ENCODE data around the gene TRIM29.

Gene TRIM29

GRCh38 chr11:120120805-120121335, 17.0 kb downstream of the TRIM29 start:
- Histone ChIP-seq H3K4me1 (ENCODE audit: control insufficient read depth, insufficient read depth, low read depth, low read length) (peaks cover 1% of the 10 kb centered on the region), H4K91ac (ENCODE audit: low read length) (no peak overlapping the region), H3K79me1 (replicated peaks; ENCODE audit: low read length, poor library complexity, severe bottlenecking) (no peaks in the 10 kb centered on the region), H4K8ac (ENCODE audit: low read length) (no peak overlapping the region), H2BK15ac (ENCODE audit: low read depth, poor library complexity, severe bottlenecking) (no peak overlapping the region), H2BK12ac (ENCODE audit: low read length in 2 of 2) (no peak overlapping the region), H3K14ac (ENCODE audit: low read length in 2 of 2) (no peak overlapping the region), H2AFZ (ENCODE audit: low read depth, low read length) (no peak overlapping the region), H3K27me3 (ENCODE audit: control insufficient read depth in 1 of 2, insufficient read depth in 1 of 2, low read length in 2 of 2) (peaks cover 29 to 32% of the 10 kb centered on the region in 2 experiments), H2AK5ac (ENCODE audit: low read length, severe bottlenecking) (no peak overlapping the region), H3K4me3 (ENCODE audit: insufficient read depth in 1 of 2, low read depth in 1 of 2, low read length in 2 of 2) (no peak overlapping the region), H3K9ac (ENCODE audit: low read length) (no peak overlapping the region), H2BK120ac (ENCODE audit: low read depth, low read length) (no peak overlapping the region), H3K23ac (ENCODE audit: low read length in 2 of 2) (no peak overlapping the region), H3K9me3 (ENCODE audit: control insufficient read depth, low read length) (no peaks in the 10 kb centered on the region), H3K4me2 (ENCODE audit: low read length, poor library complexity, severe bottlenecking) (no peak overlapping the region), H3K4ac (ENCODE audit: low read depth in 1 of 2, low read length in 2 of 2) (no peak overlapping the region), H3K36me3 (ENCODE audit: control insufficient read depth in 1 of 2, insufficient read depth in 2 of 2, low read depth in 1 of 2, low read length in 2 of 2) (no peaks in the 10 kb centered on the region), H3K18ac (ENCODE audit: low read depth in 1 of 2, low read length in 2 of 2) (no peak overlapping the region), H2BK5ac (ENCODE audit: low read depth, low read length, poor library complexity, severe bottlenecking) (no peak overlapping the region), H3K27ac (ENCODE audit: low read length, poor library complexity, severe bottlenecking) (no peak overlapping the region)
- DNase-seq = no peak
- WGBS = 81% methylated on average over 8 of the region's 8 CpGs

DNA sequence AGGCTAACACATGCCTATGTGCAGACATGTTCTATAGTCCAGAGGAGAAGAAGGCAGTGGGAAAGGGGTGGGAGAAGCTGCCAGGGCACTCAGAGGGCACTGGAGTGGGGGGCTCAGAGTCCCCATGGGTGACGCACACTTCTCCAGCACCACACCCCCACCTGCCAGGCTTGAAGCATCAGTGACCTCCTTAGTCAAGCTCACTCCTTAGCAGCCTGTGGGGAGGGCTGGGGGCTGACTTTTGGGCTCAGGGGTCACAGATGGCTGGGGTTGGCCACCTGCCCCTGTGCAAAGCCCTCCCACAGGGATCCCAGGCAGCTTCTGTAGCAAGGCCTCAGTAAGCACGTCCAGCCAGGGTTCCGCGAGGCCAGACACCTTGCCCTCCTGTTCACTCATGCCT, 18.8 kb downstream of the TRIM29 start:
- Histone ChIP-seq H3K27ac (ENCODE audit: low read length, poor library complexity, severe bottlenecking) (no peak overlapping the region), H3K4me1 (ENCODE audit: control insufficient read depth, insufficient read depth, low read depth, low read length) (no peaks in the 10 kb centered on the region), H3K9ac (ENCODE audit: low read length) (no peak overlapping the region), H2BK12ac (ENCODE audit: low read length in 2 of 2) (no peak overlapping the region), H4K91ac (ENCODE audit: low read length) (no peak overlapping the region), H3K18ac (ENCODE audit: low read depth in 1 of 2, low read length in 2 of 2) (no peak overlapping the region), H3K23ac (ENCODE audit: low read length in 2 of 2) (no peak overlapping the region), H2BK5ac (ENCODE audit: low read depth, low read length, poor library complexity, severe bottlenecking) (no peak overlapping the region), H3K4me3 (ENCODE audit: insufficient read depth in 1 of 2, low read depth in 1 of 2, low read length in 2 of 2) (no peak overlapping the region), H3K14ac (ENCODE audit: low read length in 2 of 2) (no peak overlapping the region), H3K79me1 (replicated peaks; ENCODE audit: low read length, poor library complexity, severe bottlenecking) (no peaks in the 10 kb centered on the region), H3K9me3 (ENCODE audit: control insufficient read depth, low read length) (no peaks in the 10 kb centered on the region), H2BK15ac (ENCODE audit: low read depth, poor library complexity, severe bottlenecking) (no peak overlapping the region), H3K4me2 (ENCODE audit: low read length, poor library complexity, severe bottlenecking) (no peak overlapping the region), H3K4ac (ENCODE audit: low read depth in 1 of 2, low read length in 2 of 2) (no peak overlapping the region), H3K27me3 (ENCODE audit: control insufficient read depth in 1 of 2, insufficient read depth in 1 of 2, low read length in 2 of 2) (peaks cover 40 to 49% of the 10 kb centered on the region in 2 experiments), H2AFZ (ENCODE audit: low read depth, low read length) (no peak overlapping the region), H2BK120ac (ENCODE audit: low read depth, low read length) (no peak overlapping the region), H3K36me3 (ENCODE audit: control insufficient read depth in 1 of 2, insufficient read depth in 2 of 2, low read depth in 1 of 2, low read length in 2 of 2) (no peaks in the 10 kb centered on the region), H2AK5ac (ENCODE audit: low read length, severe bottlenecking) (no peak overlapping the region), H4K8ac (ENCODE audit: low read length) (no peak overlapping the region)
- 97% methylated on average over 3 of the region's 4 CpGs for WGBS
- no peak for DNase-seq

GRCh38 chr11:120117991-120118390, 19.9 kb downstream of the TRIM29 start:
- DNase-seq = no peak
- H3K23ac ChIP-seq (ENCODE audit: low read length in 2 of 2) = no peak overlapping the region
- H3K4me1 ChIP-seq (ENCODE audit: control insufficient read depth, insufficient read depth, low read depth, low read length) = no peaks in the 10 kb centered on the region
- no peak overlapping the region for H3K4me2 ChIP-seq (ENCODE audit: low read length, poor library complexity, severe bottlenecking)
- no peaks in the 10 kb centered on the region for H3K9me3 ChIP-seq (ENCODE audit: control insufficient read depth, low read length)
- no peak overlapping the region for H4K8ac ChIP-seq (ENCODE audit: low read length)
- H3K36me3 ChIP-seq (ENCODE audit: control insufficient read depth in 1 of 2, insufficient read depth in 2 of 2, low read depth in 1 of 2, low read length in 2 of 2) = no peaks in the 10 kb centered on the region
- no peak overlapping the region for H3K18ac ChIP-seq (ENCODE audit: low read depth in 1 of 2, low read length in 2 of 2)
- H2BK15ac ChIP-seq (ENCODE audit: low read depth, poor library complexity, severe bottlenecking) = no peak overlapping the region
- H3K27me3 ChIP-seq (ENCODE audit: control insufficient read depth in 1 of 2, insufficient read depth in 1 of 2, low read length in 2 of 2) = peaks cover 50 to 61% of the 10 kb centered on the region in 2 experiments
- H3K14ac ChIP-seq (ENCODE audit: low read length in 2 of 2) = no peak overlapping the region
- H2AK5ac ChIP-seq (ENCODE audit: low read length, severe bottlenecking) = no peak overlapping the region
- no peak overlapping the region for H2BK120ac ChIP-seq (ENCODE audit: low read depth, low read length)
- H4K91ac ChIP-seq (ENCODE audit: low read length) = no peak overlapping the region
- H2BK5ac ChIP-seq (ENCODE audit: low read depth, low read length, poor library complexity, severe bottlenecking) = no peak overlapping the region
- WGBS = 47% methylated on average over 7 of the region's 9 CpGs
- no peak overlapping the region for H3K27ac ChIP-seq (ENCODE audit: low read length, poor library complexity, severe bottlenecking)
- H2AFZ ChIP-seq (ENCODE audit: low read depth, low read length) = no peak overlapping the region
- no peak overlapping the region for H3K9ac ChIP-seq (ENCODE audit: low read length)
- H3K4ac ChIP-seq (ENCODE audit: low read depth in 1 of 2, low read length in 2 of 2) = no peak overlapping the region
- H3K79me1 ChIP-seq (replicated peaks; ENCODE audit: low read length, poor library complexity, severe bottlenecking) = no peaks in the 10 kb centered on the region
- no peak overlapping the region for H3K4me3 ChIP-seq (ENCODE audit: insufficient read depth in 1 of 2, low read depth in 1 of 2, low read length in 2 of 2)
- no peak overlapping the region for H2BK12ac ChIP-seq (ENCODE audit: low read length in 2 of 2)

DNA sequence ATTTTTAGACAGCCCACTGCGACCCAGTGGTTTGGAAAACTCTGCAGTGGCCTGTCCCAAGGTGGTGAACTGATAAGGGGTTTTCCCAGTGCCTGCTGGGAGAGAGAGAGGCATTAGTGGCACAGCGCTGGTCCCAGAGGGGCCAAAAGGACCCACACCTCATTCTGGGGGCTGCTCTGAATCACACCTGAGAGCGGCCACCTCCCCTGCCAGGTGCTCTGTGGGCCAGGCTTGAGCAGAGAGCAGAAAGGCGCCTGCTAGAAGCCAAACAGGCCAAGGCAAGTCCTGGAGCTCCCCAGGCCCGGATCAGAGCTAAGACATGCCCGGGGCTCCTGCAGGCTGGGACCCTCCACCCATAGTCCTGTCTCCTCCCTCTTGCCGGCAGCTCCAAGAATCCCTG, 20.9 kb downstream of the TRIM29 start:
- no peak overlapping the region for H2BK5ac ChIP-seq (ENCODE audit: low read depth, low read length, poor library complexity, severe bottlenecking)
- no peak overlapping the region for H2AK5ac ChIP-seq (ENCODE audit: low read length, severe bottlenecking)
- H3K4me1 ChIP-seq (ENCODE audit: control insufficient read depth, insufficient read depth, low read depth, low read length) = no peaks in the 10 kb centered on the region
- peaks cover 49 to 70% of the 10 kb centered on the region in 2 experiments for H3K27me3 ChIP-seq (ENCODE audit: control insufficient read depth in 1 of 2, insufficient read depth in 1 of 2, low read length in 2 of 2)
- WGBS = 87% methylated on average over 7 of the region's 7 CpGs
- no peak overlapping the region for H3K18ac ChIP-seq (ENCODE audit: low read depth in 1 of 2, low read length in 2 of 2)
- no peaks in the 10 kb centered on the region for H3K36me3 ChIP-seq (ENCODE audit: control insufficient read depth in 1 of 2, insufficient read depth in 2 of 2, low read depth in 1 of 2, low read length in 2 of 2)
- no peak overlapping the region for H3K4ac ChIP-seq (ENCODE audit: low read depth in 1 of 2, low read length in 2 of 2)
- H3K14ac ChIP-seq (ENCODE audit: low read length in 2 of 2) = no peak overlapping the region
- no peak overlapping the region for H3K27ac ChIP-seq (ENCODE audit: low read length, poor library complexity, severe bottlenecking)
- H2BK12ac ChIP-seq (ENCODE audit: low read length in 2 of 2) = no peak overlapping the region
- H3K9me3 ChIP-seq (ENCODE audit: control insufficient read depth, low read length) = no peaks in the 10 kb centered on the region
- H4K8ac ChIP-seq (ENCODE audit: low read length) = no peak overlapping the region
- no peak overlapping the region for H3K4me2 ChIP-seq (ENCODE audit: low read length, poor library complexity, severe bottlenecking)
- H3K9ac ChIP-seq (ENCODE audit: low read length) = no peak overlapping the region
- H3K4me3 ChIP-seq (ENCODE audit: insufficient read depth in 1 of 2, low read depth in 1 of 2, low read length in 2 of 2) = no peak overlapping the region
- H3K23ac ChIP-seq (ENCODE audit: low read length in 2 of 2) = no peak overlapping the region
- DNase-seq = no peak
- no peak overlapping the region for H2BK120ac ChIP-seq (ENCODE audit: low read depth, low read length)
- H2BK15ac ChIP-seq (ENCODE audit: low read depth, poor library complexity, severe bottlenecking) = no peak overlapping the region
- H2AFZ ChIP-seq (ENCODE audit: low read depth, low read length) = no peak overlapping the region
- H3K79me1 ChIP-seq (replicated peaks; ENCODE audit: low read length, poor library complexity, severe bottlenecking) = no peaks in the 10 kb centered on the region
- no peak overlapping the region for H4K91ac ChIP-seq (ENCODE audit: low read length)
